MV-4-11 (cell line): ENCODE measurements around the gene BTG3.

Source experiments
- DNase-seq: peaks from one replicate; lab custom pipeline; 2025; lab: John Stamatoyannopoulos, UW

Gene BTG3

GRCh38 chr21:17585875-17586450, 26.7 kb downstream of the BTG3 start:
- peak; percentile 48 for DNase-seq

GRCh38 chr21:17583898-17584297, 28.8 kb downstream of the BTG3 start:
- no peak for DNase-seq

GRCh38 chr21:17580319-17580718, 32.4 kb downstream of the BTG3 start:
- DNase-seq: no peak

GRCh38 chr21:17578876-17579275, 33.8 kb downstream of the BTG3 start:
- DNase-seq: no peak

GRCh38 chr21:17578162-17578561, 34.5 kb downstream of the BTG3 start:
- DNase-seq: no peak

GRCh38 chr21:17577701-17578100, 35.0 kb downstream of the BTG3 start:
- no peak for DNase-seq

- DNase-seq: no peak
These were observed 36.4 kb downstream of the BTG3 start for GRCh38 chr21:17576080-17576835.

GRCh38 chr21:17575076-17575475, 37.6 kb downstream of the BTG3 start:
- DNase-seq: no peak

- DNase-seq: no peak
These were observed 40.3 kb downstream of the BTG3 start for GRCh38 chr21:17572431-17572830.

- DNase-seq: no peak
These were observed 41.9 kb downstream of the BTG3 start for GRCh38 chr21:17570786-17571185.

- DNase-seq: no peak
These were observed 52.2 kb downstream of the BTG3 start for GRCh38 chr21:17560377-17561025.

- DNase-seq: peak; percentile 79
These were observed 57.8 kb downstream of the BTG3 start for GRCh38 chr21:17554679-17555465.

- DNase-seq: no peak
These were observed 58.6 kb downstream of the BTG3 start for GRCh38 chr21:17554120-17554519.

- no peak for DNase-seq
These were observed 60.3 kb downstream of the BTG3 start for GRCh38 chr21:17552410-17552809.

GRCh38 chr21:17550671-17551308, 61.9 kb downstream of the BTG3 start:
- peak; percentile 17 for DNase-seq

GRCh38 chr21:17548262-17548661, 64.4 kb downstream of the BTG3 start:
- no peak for DNase-seq

- DNase-seq: no peak
These were observed 67.7 kb downstream of the BTG3 start for GRCh38 chr21:17545007-17545406.
